HEK293 (cell line): ENCODE measurements around the gene GHRHR.

Experiments used
- BCL11A ChIP-seq: fragments of 450-650 bp; formaldehyde crosslinking; IDR thresholded peaks from 2 replicates; pipeline ENCODE4 v1.5.1; 2016; ENCODE audit warnings: low read depth, missing biosample characterization, missing genetic modification characterization
- HIC1 ChIP-seq: fragments of 450-650 bp; formaldehyde crosslinking; IDR thresholded peaks from 2 replicates; pipeline ENCODE4 v1.5.1; 2016; ENCODE audit warnings: missing biosample characterization, missing genetic modification characterization

- TF ChIP-seq HIC1 (tag by site-specific recombination) (no peak), BCL11A (tag by site-specific recombination) (no peak)
Observed at GRCh38 chr7:30916255-30916654, 47.5 kb upstream of the GHRHR start.
